GM19240 (cell line): Measurements from ENCODE around the gene TSPAN32.

Experiments used
- DNase-seq: peaks from one replicate; pipeline ENCODE4 v3.0.0; 2011; ENCODE audit warnings: low spot score; ENCODE audit not compliant: insufficient read length

Gene TSPAN32

GRCh38 chr11:2302896-2303626, 1.2 kb downstream of the TSPAN32 start:
- no peak for DNase-seq

- no peak for DNase-seq
Observed at GRCh38 chr11:2303627-2304505, 2.1 kb downstream of the TSPAN32 start.

- DNase-seq: no peak
Observed at GRCh38 chr11:2304506-2305139, 2.8 kb downstream of the TSPAN32 start.

- peak; percentile 75 for DNase-seq
Observed at GRCh38 chr11:2305140-2305778, 3.4 kb downstream of the TSPAN32 start.

GRCh38 chr11:2305788-2306451, 4.1 kb downstream of the TSPAN32 start:
- no peak for DNase-seq

GRCh38 chr11:2306452-2306823, 4.6 kb downstream of the TSPAN32 start:
- no peak for DNase-seq

GRCh38 chr11:2306877-2307500, 5.2 kb downstream of the TSPAN32 start:
- no peak for DNase-seq

DNA sequence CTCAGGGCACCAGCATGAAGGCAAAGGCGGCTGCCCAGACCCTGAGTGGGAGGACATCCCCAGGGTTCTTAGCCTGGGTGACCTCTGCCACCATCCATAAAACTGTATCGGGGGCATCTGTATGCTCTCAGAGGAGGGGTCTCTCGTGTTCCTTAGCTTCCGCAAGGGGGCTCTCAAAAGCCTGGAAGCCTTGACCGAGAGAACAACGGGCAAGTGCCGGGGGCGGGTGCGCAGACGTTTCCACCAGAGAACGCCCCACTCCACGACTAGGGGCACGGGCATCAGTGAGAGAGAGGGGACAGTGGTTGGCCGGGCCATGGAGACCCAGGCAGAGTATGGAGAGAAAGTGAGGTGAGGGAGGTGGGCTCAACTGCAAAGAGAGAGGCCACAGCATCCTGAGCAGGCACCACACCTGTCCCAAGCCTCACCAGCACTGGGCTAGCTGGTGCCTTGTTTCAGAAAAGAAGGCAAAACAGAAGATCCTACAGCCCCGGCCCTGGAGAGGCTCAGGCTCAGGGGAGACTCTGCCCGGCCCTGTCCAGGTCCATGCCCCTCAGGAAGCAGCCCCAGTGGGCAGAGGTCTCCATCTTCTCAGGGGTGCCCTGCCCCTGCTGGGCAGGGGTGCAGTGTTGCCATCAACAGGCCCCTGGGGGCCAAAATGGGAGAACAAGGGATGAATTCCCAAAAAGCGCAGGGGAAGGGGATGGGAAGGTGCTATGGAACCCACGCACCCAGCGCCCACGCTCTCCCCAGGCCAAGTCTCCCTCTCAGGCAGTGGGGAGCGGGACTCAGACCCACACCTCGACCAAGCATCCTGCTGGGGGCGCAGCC, 5.9 kb downstream of the TSPAN32 start:
- no peak for DNase-seq

GRCh38 chr11:2308713-2309112, 6.9 kb downstream of the TSPAN32 start:
- DNase-seq: no peak

DNA sequence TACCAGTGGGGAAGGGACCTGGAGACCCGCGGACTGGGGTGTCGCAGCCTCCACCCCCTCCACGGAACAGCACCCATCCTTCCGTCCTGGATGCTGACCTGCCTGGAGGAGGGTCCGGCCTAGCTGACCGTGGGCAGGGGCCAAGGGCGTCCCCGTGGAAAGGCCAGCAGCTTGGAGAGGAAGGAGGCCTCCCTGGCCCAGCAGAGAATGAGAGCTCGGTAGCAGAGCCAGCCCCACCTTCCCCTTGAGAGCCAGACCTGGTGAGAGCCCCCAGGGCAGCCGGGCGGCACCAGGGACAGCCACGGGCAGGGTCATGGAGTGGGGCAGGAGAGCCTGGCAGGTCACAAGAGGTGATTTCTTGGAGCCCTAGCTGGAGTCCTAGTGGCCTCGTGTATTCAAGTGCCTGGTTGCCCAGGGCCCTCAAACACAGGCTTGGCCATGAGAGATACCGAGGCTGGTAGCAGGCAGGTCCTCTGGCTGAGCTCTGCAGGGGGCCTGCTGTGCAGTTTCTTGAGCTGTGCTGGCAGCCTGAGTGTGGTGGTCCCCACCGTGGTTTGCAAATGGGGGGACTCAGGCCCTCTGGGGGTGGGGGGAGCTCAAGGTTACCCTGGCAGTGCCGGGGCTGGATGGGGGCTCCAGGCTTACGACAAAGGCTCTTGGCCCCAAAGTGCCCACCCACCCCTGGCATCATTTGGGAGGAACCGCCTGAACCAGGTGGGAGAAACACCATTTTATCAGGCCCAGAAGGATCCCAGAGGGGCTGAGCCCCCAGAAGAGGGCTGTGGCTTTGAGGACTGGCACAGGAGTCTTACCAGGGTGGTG, 7.6 kb downstream of the TSPAN32 start:
- DNase-seq: no peak

DNA sequence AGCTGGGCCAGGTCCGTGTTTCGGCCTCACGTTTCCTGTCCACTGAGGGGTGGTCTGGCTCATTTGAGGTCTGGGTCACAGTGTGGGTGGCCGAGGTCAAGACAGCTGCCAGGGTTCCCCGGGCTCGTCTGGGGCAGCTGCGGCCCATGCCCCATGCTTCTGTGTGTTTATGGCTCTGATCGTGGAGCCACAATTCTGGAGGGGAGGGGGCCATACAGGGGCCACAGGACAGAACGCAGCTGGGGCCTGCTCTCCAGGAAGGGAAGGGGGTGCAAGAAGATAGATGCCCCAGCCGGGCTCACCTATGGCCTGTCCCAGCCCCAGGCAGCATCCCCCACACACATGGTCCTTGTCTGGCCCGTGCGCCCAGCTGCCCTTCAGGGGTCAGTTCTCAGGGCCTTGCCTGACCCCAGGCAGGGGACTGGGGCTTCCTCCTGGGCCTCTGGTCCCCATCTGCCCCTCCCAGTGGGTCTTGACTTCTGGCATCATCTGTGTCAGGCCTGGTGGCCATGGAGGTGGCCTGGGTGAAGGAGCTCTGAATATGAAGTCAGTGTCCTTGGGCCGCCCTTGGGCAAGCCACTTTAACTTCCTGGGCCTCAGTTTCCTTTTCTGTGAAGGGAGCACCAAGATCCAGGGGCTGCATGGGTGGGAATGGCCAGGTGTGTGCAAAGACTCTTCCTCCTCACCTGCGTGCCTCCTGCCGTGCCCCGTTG, 8.4 kb downstream of the TSPAN32 start:
- DNase-seq: no peak

- no peak for DNase-seq
Observed at GRCh38 chr11:2310786-2311352, 9.1 kb downstream of the TSPAN32 start.

GRCh38 chr11:2311353-2312133, 9.7 kb downstream of the TSPAN32 start:
- no peak for DNase-seq

GRCh38 chr11:2312232-2313042, 10.6 kb downstream of the TSPAN32 start:
- no peak for DNase-seq

DNA sequence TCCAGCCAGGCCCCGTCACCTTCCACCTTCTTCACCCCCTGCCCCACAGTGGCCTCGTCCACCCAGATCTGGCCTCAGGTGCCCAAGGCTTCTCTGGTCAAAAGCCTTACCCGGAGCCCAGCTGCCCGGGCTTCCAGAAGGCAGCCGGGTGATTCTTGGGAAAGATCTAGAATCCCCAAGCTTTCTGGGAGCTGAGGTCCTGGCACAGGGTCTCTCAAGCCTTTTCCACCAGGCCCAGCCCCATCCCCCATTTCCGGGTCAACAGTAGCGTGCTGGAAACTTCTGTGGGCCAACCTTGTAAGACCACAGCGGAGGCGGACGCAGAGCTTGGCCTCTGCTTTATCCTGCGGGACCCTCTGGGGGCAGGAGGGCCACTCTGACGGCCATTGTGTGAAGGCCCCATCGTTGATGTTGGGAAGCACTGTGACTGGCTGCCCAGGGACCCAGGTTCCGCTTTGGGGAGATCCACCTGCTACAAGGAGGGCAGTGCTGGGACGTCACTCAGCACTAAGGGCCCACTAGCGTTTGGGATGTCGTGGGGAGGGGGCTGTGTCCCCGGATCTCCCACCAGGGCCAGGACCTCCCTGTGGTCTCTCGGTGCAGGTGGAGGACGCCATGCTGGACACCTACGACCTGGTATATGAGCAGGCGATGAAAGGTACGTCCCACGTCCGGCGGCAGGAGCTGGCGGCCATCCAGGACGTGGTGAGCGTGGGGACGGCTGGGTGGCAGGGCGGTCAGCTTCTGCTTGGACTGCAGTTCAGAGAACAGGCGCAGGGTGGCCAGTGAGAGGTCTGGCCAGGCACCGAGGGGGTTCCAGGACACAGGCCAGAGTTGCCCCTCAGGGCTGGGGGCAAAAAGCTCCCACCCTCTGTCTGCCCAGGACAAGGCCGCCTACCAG, 11.5 kb downstream of the TSPAN32 start:
- no peak for DNase-seq
